H1 (cell line): ENCODE measurements around the gene ALG9. TPM values are rescaled to one million over a fixed set of nuclear protein-coding genes. Genes with fewer than 3 reads are reported as not detected.

Experiments used
- CTCF ChIA-PET: fragments of 300-600 bp; sonication (Branson Sonifier 250); formaldehyde crosslinking; loops from one replicate; lab custom pipeline; 2021; ENCODE audit not compliant: partially characterized antibody; lab: Charles Lee
- POLR2A ChIA-PET: fragments of 300-600 bp; sonication (Branson Sonifier 250); formaldehyde crosslinking; loops from one replicate; lab custom pipeline; 2021; ENCODE audit warnings: inconsistent platforms; ENCODE audit not compliant: partially characterized antibody; lab: Charles Lee
- DNase-seq, 2 experiments: peaks; one replicate each; pipeline versions ENCODE4 v3.0.0 to v3.0.0-alpha.2; 2010 to 2022; ENCODE audit warnings: low spot score in 2 of 2, low read depth in 1 of 2, mixed read lengths in 1 of 2
- FAIRE-seq: peaks from 2 replicates; lab custom pipeline; 2011; peaks lifted over from hg19 to GRCh38; lab: Jason Lieb, UNC
- H2AFZ ChIP-seq: 2 replicates; pipeline ENCODE4 v1.8.1; 2012; ENCODE audit warnings: low read length, inconsistent platforms
- H2AK5ac ChIP-seq: 2 replicates; pipeline ENCODE4 v1.6.1; 2013; ENCODE audit warnings: low read depth, low read length
- H2BK120ac ChIP-seq: replicated peaks from 2 replicates; pipeline ENCODE3; 2013; ENCODE audit warnings: low read depth, low read length, inconsistent platforms
- H2BK12ac ChIP-seq: 2 replicates; pipeline ENCODE4 v1.6.1; 2013; ENCODE audit warnings: low read depth, low read length
- H2BK15ac ChIP-seq: 2 replicates; pipeline ENCODE4 v1.6.1; 2013; ENCODE audit warnings: low read length
- H2BK20ac ChIP-seq: 2 replicates; pipeline ENCODE4 v1.6.1; 2013; ENCODE audit warnings: low read length
- H2BK5ac ChIP-seq: 2 replicates; pipeline ENCODE4 v1.6.1; 2013; ENCODE audit warnings: low read depth, low read length
- H3K14ac ChIP-seq: 2 replicates; pipeline ENCODE4 v1.6.1; 2013; ENCODE audit warnings: inconsistent platforms; ENCODE audit not compliant: insufficient read length
- H3K18ac ChIP-seq: 2 replicates; pipeline ENCODE4 v1.6.1; 2013; ENCODE audit warnings: low read length; ENCODE audit errors: extremely low read depth
- H3K23ac ChIP-seq: 2 replicates; pipeline ENCODE4 v1.6.1; 2013; ENCODE audit warnings: inconsistent platforms; ENCODE audit not compliant: insufficient read length
- H3K23me2 ChIP-seq: 2 replicates; pipeline ENCODE4 v1.6.1; 2013; ENCODE audit warnings: low read depth, low read length
- H3K27ac ChIP-seq: 2 replicates; pipeline ENCODE4 v1.6.1; 2011; ENCODE audit warnings: low read depth, low read length, inconsistent platforms
- H3K27me3 ChIP-seq, 4 experiments: replicated peaks in 1 of 4; 1 replicate in 1 of 4; 2 replicates in 3 of 4; pipeline versions ENCODE4 v1.6.1 to v1.8.1; 2011 to 2013; ENCODE audit warnings: low read length in 3 of 4, mild to moderate bottlenecking in 3 of 4, inconsistent platforms in 2 of 4, mixed read lengths in 2 of 4, moderate library complexity in 1 of 4; ENCODE audit not compliant: control insufficient read depth in 3 of 4, insufficient read depth in 3 of 4; ENCODE audit errors: extremely low read depth in 1 of 4
- H3K36me3 ChIP-seq, 4 experiments: 2 replicates each; pipeline versions ENCODE4 v1.6.1 to v1.8.1; 2011 to 2013; ENCODE audit warnings: mild to moderate bottlenecking in 4 of 4, low read length in 3 of 4, moderate library complexity in 2 of 4, control low read depth in 1 of 4, inconsistent platforms in 1 of 4; ENCODE audit not compliant: insufficient read depth in 4 of 4, control insufficient read depth in 2 of 4
- H3K4ac ChIP-seq: replicated peaks from 2 replicates; pipeline ENCODE3; 2013; ENCODE audit warnings: low read length, low read depth, mixed read lengths, inconsistent platforms; ENCODE audit not compliant: insufficient read length
- H3K4me1 ChIP-seq, 4 experiments: replicated peaks in 1 of 4; 1 replicate in 1 of 4; 2 replicates in 3 of 4; pipeline versions ENCODE4 v1.6.1 to v1.8.1; 2011 to 2013; ENCODE audit warnings: low read length in 3 of 4, inconsistent platforms in 2 of 4, mixed read lengths in 1 of 4; ENCODE audit not compliant: insufficient read depth in 4 of 4, control insufficient read depth in 3 of 4
- H3K4me2 ChIP-seq, 2 experiments: 2 replicates each; pipeline versions ENCODE4 v1.6.1 to v1.8.1; 2011 to 2013; ENCODE audit warnings: low read depth in 2 of 2, low read length in 2 of 2, control low read depth in 1 of 2, inconsistent platforms in 1 of 2, mild to moderate bottlenecking in 1 of 2; ENCODE audit not compliant: insufficient read depth in 1 of 2
- H3K4me3 ChIP-seq, 4 experiments: fragments of 200-600, 300-600 bp in 1 of 4; sonication (generic), shearing (Covaris generic), sonication (Bioruptor Twin) in 1 of 4; 2 replicates each; pipeline versions ENCODE4 v1.5.1 to v1.8.1; 2011 to 2016; ENCODE audit warnings: low read length in 4 of 4, low read depth in 3 of 4, control low read depth in 2 of 4, inconsistent platforms in 2 of 4, mild to moderate bottlenecking in 2 of 4, mixed read lengths in 1 of 4, moderate library complexity in 1 of 4; ENCODE audit not compliant: insufficient read depth in 2 of 4; ENCODE audit errors: extremely low read depth in 1 of 4
- H3K56ac ChIP-seq: replicated peaks from 2 replicates; pipeline ENCODE3; 2013; ENCODE audit warnings: low read depth, mild to moderate bottlenecking, mixed read lengths, low read length, inconsistent platforms; ENCODE audit not compliant: insufficient read length
- H3K79me1 ChIP-seq: 2 replicates; pipeline ENCODE4 v1.6.1; 2013; ENCODE audit warnings: low read depth, low read length, control low read depth
- H3K79me2 ChIP-seq, 2 experiments: 2 replicates each; pipeline versions ENCODE4 v1.6.1 to v1.8.1; 2012 to 2013; ENCODE audit warnings: low read length in 2 of 2, mild to moderate bottlenecking in 2 of 2, inconsistent platforms in 1 of 2; ENCODE audit not compliant: insufficient read depth in 2 of 2, control insufficient read depth in 1 of 2
- H3K9ac ChIP-seq, 4 experiments: replicated peaks in 1 of 4; 1 replicate in 1 of 4; 2 replicates in 3 of 4; pipeline versions ENCODE4 v1.6.1 to v1.8.1; 2011 to 2013; ENCODE audit warnings: low read depth in 3 of 4, low read length in 3 of 4, control low read depth in 2 of 4, mild to moderate bottlenecking in 2 of 4, moderate library complexity in 2 of 4, inconsistent platforms in 1 of 4; ENCODE audit errors: extremely low read depth in 1 of 4
- H3K9me3 ChIP-seq, 2 experiments: 2 replicates each; pipeline versions ENCODE4 v1.6.1 to v1.8.1; 2012 to 2013; ENCODE audit warnings: mild to moderate bottlenecking in 2 of 2, moderate library complexity in 2 of 2, control low read depth in 1 of 2, inconsistent platforms in 1 of 2, low read depth in 1 of 2, low read length in 1 of 2, mixed read lengths in 1 of 2; ENCODE audit not compliant: insufficient read depth in 2 of 2
- H4K20me1 ChIP-seq, 2 experiments: replicated peaks in 1 of 2; 2 replicates each; pipeline versions ENCODE3 to v1.8.1; 2011 to 2013; ENCODE audit warnings: inconsistent platforms in 2 of 2, low read length in 2 of 2, mild to moderate bottlenecking in 1 of 2; ENCODE audit not compliant: insufficient read depth in 2 of 2, control insufficient read depth in 1 of 2
- H4K5ac ChIP-seq: 2 replicates; pipeline ENCODE4 v1.6.1; 2013; ENCODE audit warnings: low read length, low read depth, mixed read lengths, inconsistent platforms; ENCODE audit not compliant: insufficient read length
- H4K8ac ChIP-seq: 2 replicates; pipeline ENCODE4 v1.8.0; 2013; ENCODE audit warnings: mild to moderate bottlenecking, moderate library complexity, low read length, inconsistent platforms; ENCODE audit not compliant: insufficient read depth; ENCODE audit errors: extremely low read depth
- H4K91ac ChIP-seq: replicated peaks from 2 replicates; pipeline ENCODE3; 2013; ENCODE audit warnings: low read length, mixed read lengths, inconsistent platforms; ENCODE audit not compliant: insufficient read length
- CTBP2 ChIP-seq: IDR thresholded peaks from 2 replicates; pipeline ENCODE4 v1.7.0; 2011; ENCODE audit warnings: borderline replicate concordance, mild to moderate bottlenecking, moderate library complexity, mixed read lengths, low read length; ENCODE audit not compliant: insufficient read depth, insufficient read length
- EP300 ChIP-seq, 2 experiments: IDR thresholded peaks; 1 replicate in 1 of 2; 2 replicates in 1 of 2; pipeline ENCODE4 v1.6.1; 2011 to 2012; ENCODE audit warnings: low read depth in 2 of 2, low read length in 2 of 2, mild to moderate bottlenecking in 2 of 2, borderline replicate concordance in 1 of 2, inconsistent platforms in 1 of 2, moderate library complexity in 1 of 2
- JUND ChIP-seq: IDR thresholded peaks from 2 replicates; pipeline ENCODE4 v1.6.1; 2011; ENCODE audit warnings: mild to moderate bottlenecking, improper control_type of control experiment, low read length
- KDM4A ChIP-seq: IDR thresholded peaks from one replicate; pipeline ENCODE4 v1.7.1; 2012; ENCODE audit warnings: low read depth, mild to moderate bottlenecking, moderate library complexity, low read length, inconsistent platforms; ENCODE audit not compliant: severe bottlenecking
- NANOG ChIP-seq: IDR thresholded peaks from 2 replicates; pipeline ENCODE4 v1.6.1; 2011; ENCODE audit warnings: low read length, low read depth, mild to moderate bottlenecking, inconsistent platforms; ENCODE audit not compliant: insufficient read depth, poor library complexity, severe bottlenecking
- PHF8 ChIP-seq: fragments of 200-600 bp; sonication (generic); conservative IDR thresholded peaks from 2 replicates; pipeline ENCODE4 v1.7.1; 2012; ENCODE audit warnings: low read depth, mild to moderate bottlenecking, inconsistent platforms, low read length, moderate library complexity
- RAD21 ChIP-seq, 2 experiments: IDR thresholded peaks in 1 of 2; conservative IDR thresholded peaks in 1 of 2; 2 replicates each; pipeline ENCODE4 v1.6.1; 2011; ENCODE audit warnings: low read depth in 2 of 2, low read length in 2 of 2, improper control_type of control experiment in 1 of 2, inconsistent platforms in 1 of 2, mild to moderate bottlenecking in 1 of 2, moderate library complexity in 1 of 2
- RFX5 ChIP-seq: IDR thresholded peaks from 2 replicates; pipeline ENCODE4 v1.6.1; 2011; ENCODE audit warnings: low read depth, low read length, improper control_type of control experiment, borderline replicate concordance
- SP2 ChIP-seq: IDR thresholded peaks from 2 replicates; pipeline ENCODE4 v1.6.1; 2012; ENCODE audit warnings: mild to moderate bottlenecking, low read length, inconsistent platforms
- TAF7 ChIP-seq: optimal IDR thresholded peaks from 2 replicates; pipeline ENCODE3; 2011; ENCODE audit warnings: low read depth, mild to moderate bottlenecking, inconsistent platforms, low read length, moderate library complexity, borderline replicate concordance
- WGBS, 2 experiments: shearing (Covaris generic) in 1 of 2; methylation state at CpG; one replicate each; pipeline versions ENCODE4 v1.1.6 to v1.1.7; 2013 to 2015; ENCODE audit warnings: low lambda C conversion rate in 2 of 2, mixed read lengths in 2 of 2, inconsistent platforms in 1 of 2, low coverage in 1 of 2, missing lambda C conversion rate in 1 of 2; ENCODE audit not compliant: insufficient replicate concordance in 2 of 2, insufficient coverage in 1 of 2, insufficient read length in 1 of 2; ENCODE audit errors: extremely low coverage in 1 of 2, missing lambda C conversion rate in 1 of 2; 5-methylcytosine and 5-hydroxymethylcytosine counted together
- polyA plus RNA-seq, 7 experiments: library from polyadenylated mRNA; depleted of rRNA in 3 of 7; stranded (reverse) in 5 of 7; unstranded in 2 of 7; fragments of >200 nt in 5 of 7; fragments of 200-250 nt in 2 of 7; gene quantifications; 1 replicate in 5 of 7; 2 replicates in 1 of 7; 4 replicates in 1 of 7; pipeline versions ENCODE4 v1.2.1 to v1.2.3, GENCODE V29; 2011 to 2013; ENCODE audit warnings: missing spikeins in 2 of 7, mixed read lengths in 2 of 7
- total RNA-seq: library from RNA; stranded (reverse); fragmentation: NEBNext Ultra II Directional; extraction: Animal tissue kit (Norgen Biotek cat#: 25700); gene quantifications from 2 replicates; pipeline ENCODE4 v1.2.1, GENCODE V29; 2021

ALG9 gene
- total and polyA plus RNA-seq, 2 of the 8 experiments (the other 6 are each of a cell fraction or from before 2014, with no cell fraction given) = 23.5 to 24.5 TPM

DNA sequence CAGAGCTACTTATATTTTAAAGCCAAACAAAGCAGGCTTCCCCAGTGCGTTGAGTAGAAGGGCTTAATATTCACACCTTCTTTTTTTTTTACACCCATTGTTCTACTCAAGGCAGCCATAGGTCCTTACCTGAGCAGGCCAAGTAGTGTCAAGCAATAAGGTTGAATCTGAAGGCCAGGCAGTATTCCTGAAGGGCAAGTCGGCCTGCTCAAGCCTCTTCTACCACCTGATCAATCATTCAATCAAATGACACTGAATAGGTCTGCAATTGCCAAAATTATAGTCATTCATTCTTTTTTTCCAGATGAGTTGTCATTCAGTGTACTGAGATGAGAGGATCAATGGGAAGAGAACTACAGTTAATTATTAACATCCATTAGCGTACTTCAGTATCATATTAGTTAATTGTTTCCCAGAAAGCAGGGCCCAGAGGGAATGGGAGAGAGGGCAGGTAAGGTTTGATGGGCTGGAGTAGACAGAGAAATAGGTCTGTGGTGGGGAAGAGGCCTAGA, 93.3 kb downstream of the ALG9 start:
- Histone ChIP-seq H3K36me3 (no peaks in the 10 kb centered on the region), H3K14ac (no peak overlapping the region), H3K23ac (no peak overlapping the region), H2BK20ac (no peak overlapping the region), H2AK5ac (no peak overlapping the region), H3K9me3 (no peaks in the 10 kb centered on the region), H3K4me2 (no peak overlapping the region), H3K18ac (no peak overlapping the region), H3K4ac (no peak overlapping the region), H2AFZ (no peak overlapping the region), H2BK120ac (no peak overlapping the region), H3K56ac (no peak overlapping the region), H4K20me1 (no peaks in the 10 kb centered on the region), H4K91ac (no peak overlapping the region), H3K27ac (no peak overlapping the region), H3K27me3 (no peaks in the 10 kb centered on the region), H2BK5ac (no peak overlapping the region), H2BK12ac (no peak overlapping the region), H4K8ac (no peak overlapping the region), H3K4me3 (no peak overlapping the region), H3K23me2 (no peaks in the 10 kb centered on the region), H4K5ac (no peak overlapping the region), H3K79me2 (no peaks in the 10 kb centered on the region), H3K4me1 (no peaks in the 10 kb centered on the region), H3K79me1 (no peaks in the 10 kb centered on the region), H3K9ac (no peak overlapping the region), H2BK15ac (no peak overlapping the region)
- ChIA-PET POLR2A (interaction anchor here (0.9 kb wide), 1 partner anchor 208 kb away, joined by 4 read pairs; no protein-coding TSS in a partner anchor), CTCF (interaction anchor here (0.7 to 6.3 kb wide), 37 partner anchors 14 to 314 kb away, joined by 3 to 106 read pairs (median 7); partner anchors contain the start of genes PPP2R1B and SIK2)
- no peak for DNase-seq
- FAIRE-seq = no peak
- 86% methylated on average over 3 of the region's 3 CpGs; no CpG with 5 or more reads in 1 of the 2 experiments for WGBS, 2 experiments
- no peak for TF ChIP-seq EP300 (IDR thresholded peaks at IDR 0.05; ENCODE audit: borderline replicate concordance in 1 of 2, low read depth in 2 of 2, low read length in 2 of 2)
- TF ChIP-seq RAD21 (IDR thresholded peaks at IDR 0.05 in 1 of 2, conservative IDR thresholded peaks at IDR 0.05 in 1 of 2; ENCODE audit: low read depth in 2 of 2, low read length in 2 of 2) = no peak
- TF ChIP-seq PHF8 = no peak
- no peak for TF ChIP-seq JUND
- TF ChIP-seq TAF7 = no peak
- no peak for TF ChIP-seq RFX5
- TF ChIP-seq KDM4A = no peak
- no peak for TF ChIP-seq NANOG
- no peak for TF ChIP-seq SP2
- no peak for TF ChIP-seq CTBP2
